GM10248 (cell line): Measurements from ENCODE around the gene RNU7-1.

Source experiments
- CTCF ChIA-PET: fragments of 300-600 bp; sonication (Branson Sonifier 250); formaldehyde crosslinking; extraction: SDS; loops from one replicate; lab custom pipeline; 2021; ENCODE audit warnings: antibody characterized with exemption; lab: Yijun Ruan, JAX
- POLR2A ChIA-PET: fragments of 350-650 bp; sonication (Branson Sonifier 250); formaldehyde crosslinking; extraction: SDS; loops from one replicate; lab custom pipeline; 2020; ENCODE audit warnings: antibody characterized with exemption; lab: Yijun Ruan, JAX
- DNase-seq: peaks from one replicate; pipeline ENCODE4 v3.0.0; 2012; ENCODE audit errors: extremely low spot score
- TF ChIP-seq, protein P1 (sequence below): IDR thresholded peaks from 2 replicates; pipeline ENCODE4 v1.5.1; 2012; ENCODE audit warnings: mild to moderate bottlenecking, low read depth; ENCODE audit errors: extremely low read depth, missing control alignments, control extremely low read depth

Gene RNU7-1

GRCh38 chr12:6943722-6944380 lies at the start of gene RNU7-1, which contains the start of gene C12orf57:
Gene RNU7-1 (plus strand): TSS chr12:6943816.
Gene C12orf57 (plus strand): TSS chr12:6944022. CDS start chr12:6944122, 100 bp downstream.
- CTCF ChIA-PET, result interaction anchor here (1.0 to 22.9 kb wide), 14 partner anchors 7 to 169 kb away, joined by 3 to 530 read pairs (median 8); partner anchors contain the start of genes C1RL, LPCAT3 and SPSB2
- DNase-seq, result peak; percentile 68
- TF ChIP-seq, protein P1, sequence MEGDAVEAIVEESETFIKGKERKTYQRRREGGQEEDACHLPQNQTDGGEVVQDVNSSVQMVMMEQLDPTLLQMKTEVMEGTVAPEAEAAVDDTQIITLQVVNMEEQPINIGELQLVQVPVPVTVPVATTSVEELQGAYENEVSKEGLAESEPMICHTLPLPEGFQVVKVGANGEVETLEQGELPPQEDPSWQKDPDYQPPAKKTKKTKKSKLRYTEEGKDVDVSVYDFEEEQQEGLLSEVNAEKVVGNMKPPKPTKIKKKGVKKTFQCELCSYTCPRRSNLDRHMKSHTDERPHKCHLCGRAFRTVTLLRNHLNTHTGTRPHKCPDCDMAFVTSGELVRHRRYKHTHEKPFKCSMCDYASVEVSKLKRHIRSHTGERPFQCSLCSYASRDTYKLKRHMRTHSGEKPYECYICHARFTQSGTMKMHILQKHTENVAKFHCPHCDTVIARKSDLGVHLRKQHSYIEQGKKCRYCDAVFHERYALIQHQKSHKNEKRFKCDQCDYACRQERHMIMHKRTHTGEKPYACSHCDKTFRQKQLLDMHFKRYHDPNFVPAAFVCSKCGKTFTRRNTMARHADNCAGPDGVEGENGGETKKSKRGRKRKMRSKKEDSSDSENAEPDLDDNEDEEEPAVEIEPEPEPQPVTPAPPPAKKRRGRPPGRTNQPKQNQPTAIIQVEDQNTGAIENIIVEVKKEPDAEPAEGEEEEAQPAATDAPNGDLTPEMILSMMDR, result no peak
- POLR2A ChIA-PET, result interaction anchor here (0.8 to 6.1 kb wide), 15 partner anchors 9 to 410 kb away, joined by 3 to 147 read pairs (median 4); partner anchors contain the start of genes ENO2, GAPDH, LPCAT3 and SPSB2

GRCh38 chr12:6894321-6894720 lies 49.3 kb upstream of the RNU7-1 start:
- ChIA-PET CTCF (interaction anchor here (0.8 to 1.4 kb wide), 4 partner anchors 16 to 64 kb away, joined by 3 to 7 read pairs (median 3); partner anchors contain the start of gene SPSB2), POLR2A (no interaction called here)
- TF ChIP-seq, protein P1, result no peak
- DNase-seq, result no peak

DNA sequence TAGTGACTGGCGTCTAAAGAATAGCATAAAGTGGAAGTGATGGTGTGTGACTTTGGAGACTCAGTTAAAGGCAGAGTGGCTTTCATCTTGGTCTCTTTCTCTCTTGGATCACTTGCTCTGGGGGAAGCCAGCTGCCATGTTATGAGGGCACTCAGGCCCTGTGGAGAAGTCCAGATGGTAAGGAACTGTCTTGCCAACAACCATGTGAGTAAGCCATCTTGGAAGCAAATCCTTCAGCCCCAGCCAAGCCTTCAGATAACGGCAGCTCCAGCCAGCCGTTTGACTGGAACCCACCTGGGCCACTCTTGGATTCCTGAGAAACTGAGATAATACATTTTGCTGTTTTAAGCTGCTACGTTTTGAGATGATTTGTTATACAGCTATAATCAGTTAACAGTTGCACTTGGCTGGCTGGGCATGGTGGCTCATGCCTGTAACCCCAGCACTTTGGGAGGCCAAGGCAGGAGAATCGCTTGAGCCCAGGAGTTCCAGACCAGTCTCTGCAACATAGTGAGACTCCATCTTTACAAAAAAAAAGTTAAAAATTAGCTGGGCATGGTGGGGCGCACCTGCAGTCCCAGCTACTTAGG lies 46.7 kb upstream of the RNU7-1 start:
- no peak for DNase-seq
- POLR2A ChIA-PET, result no interaction called here
- CTCF ChIA-PET, result interaction anchor here (1.1 to 2.2 kb wide), 4 partner anchors 12 to 54 kb away, joined by 3 to 10 read pairs (median 4); partner anchors contain the start of genes ENO2, PTPN6 and SPSB2
- TF ChIP-seq, protein P1, result no peak

- no peak for DNase-seq
- POLR2A ChIA-PET, result no interaction called here
- CTCF ChIA-PET, result interaction anchor here (1.3 to 2.2 kb wide), 5 partner anchors 8 to 31 kb away, joined by 3 to 10 read pairs (median 7); partner anchors contain the start of genes SPSB2 and TPI1
- TF ChIP-seq, protein P1, result no peak
Observed at GRCh38 chr12:6899427-6899826, 44.2 kb upstream of the RNU7-1 start.

DNA sequence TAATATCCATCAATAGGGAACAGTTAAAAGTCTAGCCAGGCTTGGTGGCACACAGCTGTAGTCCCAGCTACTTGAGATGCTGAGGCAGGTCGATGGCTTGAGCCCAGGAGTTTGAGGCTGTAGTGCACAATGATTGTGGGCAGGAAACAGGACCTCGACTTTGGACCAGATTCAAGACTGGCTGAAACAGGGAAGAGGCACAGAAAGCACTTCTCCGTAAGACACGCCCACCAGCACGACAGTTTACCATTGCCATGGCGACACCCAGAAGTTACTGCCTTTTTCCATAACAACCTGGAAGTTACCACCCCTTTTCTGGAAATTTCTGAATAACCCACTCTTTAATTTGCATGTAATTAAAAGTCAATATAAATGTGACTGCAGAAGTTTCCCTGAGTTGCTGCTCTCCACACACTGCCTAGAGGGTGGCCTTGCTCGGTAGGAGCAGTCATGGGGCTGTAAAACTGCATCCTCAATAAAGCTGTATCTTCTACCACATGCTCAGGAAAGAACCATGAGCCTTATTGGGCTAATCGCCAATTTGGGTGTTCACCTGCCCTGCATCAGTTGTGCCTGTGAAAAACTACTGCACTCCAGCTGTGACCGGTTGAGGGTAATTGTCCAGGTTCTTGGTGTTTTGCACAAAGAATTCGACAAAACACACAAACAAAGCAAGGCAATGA lies 43.6 kb upstream of the RNU7-1 start:
- TF ChIP-seq, protein P1, result no peak
- POLR2A ChIA-PET, result no interaction called here

DNA sequence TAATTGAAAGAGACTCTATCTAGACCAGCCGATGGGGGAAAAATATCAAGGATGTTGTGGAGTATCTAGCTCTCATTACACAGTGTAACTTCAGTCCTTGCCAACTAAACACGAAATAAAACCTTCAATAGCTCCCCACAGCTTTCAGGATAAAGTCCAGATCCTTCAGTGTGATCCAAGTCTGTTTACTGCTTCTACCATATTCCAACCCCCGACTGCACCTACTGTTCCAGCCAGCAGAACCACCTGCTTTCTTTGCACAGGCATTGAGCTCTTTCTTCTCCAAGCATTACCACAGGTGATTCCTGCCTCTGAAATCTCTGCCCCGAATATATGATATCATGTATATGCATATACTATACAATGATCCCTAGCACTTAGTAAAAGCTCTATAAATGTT lies 41.2 kb upstream of the RNU7-1 start:
- ChIA-PET POLR2A (interaction anchor here (0.7 to 1.3 kb wide), 3 partner anchors 11 to 35 kb away, joined by 3 to 4 read pairs (median 3); partner anchors contain the start of genes SPSB2 and TPI1), CTCF (interaction anchor here (1.0 to 4.9 kb wide), 7 partner anchors 9 to 206 kb away, joined by 3 to 27 read pairs (median 6); partner anchors contain the start of genes MLF2 and SPSB2)
- TF ChIP-seq, protein P1, result no peak
- no peak for DNase-seq

More for the DNA sequence above, 43.6 kb upstream of the RNU7-1 start:
- CTCF ChIA-PET, result interaction anchor here (1.0 to 2.2 kb wide), 6 partner anchors 9 to 65 kb away, joined by 3 to 10 read pairs (median 6); partner anchors contain the start of genes SPSB2 and TPI1
- no peak for DNase-seq
